ENCODE results near the gene TRAPPC14.

GRCh38 chr7:100177045-100178001 lies 18.8 kb upstream of the TRAPPC14 start, which contains the start of the genes GPC2 and STAG3:
- TF ChIP-seq MAX (IDR thresholded peaks at IDR 0.05; ENCODE audit: low read depth, low read length) (peak; percentile 75), CTCF (IDR thresholded peaks at IDR 0.05; ENCODE audit: low read depth, low read length) (no peak), POLR2A (IDR thresholded peaks at IDR 0.05; ENCODE audit: extremely low read depth, insufficient read length) (peak; percentile 72)
